HuH-7.5 (cell line): ENCODE data around the gene GALNT13.

Source experiments
- DNase-seq: peaks from one replicate; pipeline ENCODE4 v3.0.0; 2011; ENCODE audit warnings: low spot score

GALNT13 gene

GRCh38 chr2:154226931-154227330 is 355.2 kb downstream of the GALNT13 start:
- no peak for DNase-seq

GRCh38 chr2:154228566-154229280 is 357.0 kb downstream of the GALNT13 start:
- no peak for DNase-seq

GRCh38 chr2:154229966-154230365 is 358.2 kb downstream of the GALNT13 start:
- DNase-seq: no peak

DNA sequence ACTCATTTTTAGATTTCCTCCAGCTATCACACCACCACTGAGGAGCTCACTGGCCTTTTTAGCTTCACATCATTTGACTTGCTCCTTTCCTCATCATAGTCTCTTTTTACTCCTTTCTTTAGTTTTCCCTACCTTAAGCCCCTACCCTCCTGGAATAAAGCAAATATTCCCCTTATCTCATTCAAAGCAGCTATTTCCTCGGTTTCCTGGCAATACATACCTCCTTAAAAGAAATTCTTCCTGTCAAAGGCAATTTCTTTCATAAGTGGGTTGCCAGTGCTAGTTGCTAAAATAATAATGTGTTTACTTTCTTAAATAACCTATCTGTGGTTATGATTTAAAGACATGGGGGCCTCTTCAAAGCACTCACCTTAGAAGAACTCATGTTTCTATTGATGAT is 359.3 kb downstream of the GALNT13 start:
- DNase-seq: no peak

GRCh38 chr2:154233231-154233630 is 361.5 kb downstream of the GALNT13 start:
- no peak for DNase-seq

GRCh38 chr2:154238252-154238651 is 366.5 kb downstream of the GALNT13 start:
- DNase-seq: no peak

- DNase-seq: no peak
Measured at GRCh38 chr2:154240316-154240715, 368.6 kb downstream of the GALNT13 start.

DNA sequence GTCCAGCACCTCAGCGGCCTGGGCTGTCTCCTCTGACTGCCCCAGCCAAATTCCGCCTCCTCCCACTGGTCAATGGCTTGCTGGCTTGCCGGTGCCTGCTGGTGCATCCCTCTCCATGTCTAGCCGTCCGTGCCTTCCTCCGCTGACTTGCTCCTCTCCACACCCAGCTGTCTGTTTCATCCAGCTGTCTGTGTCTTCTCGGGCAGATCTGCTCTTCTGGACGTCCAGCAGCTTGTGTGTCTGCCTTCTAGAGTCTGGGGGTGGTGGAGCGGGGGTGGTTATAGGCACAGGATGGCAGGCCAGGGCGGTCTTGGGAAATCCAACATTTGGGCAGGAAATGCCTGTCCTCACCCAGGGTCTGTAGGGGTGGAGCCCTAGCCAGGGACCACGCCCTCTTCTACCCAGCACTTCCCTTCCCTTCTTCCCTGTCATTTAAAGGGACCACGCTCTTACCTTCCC is 369.2 kb downstream of the GALNT13 start:
- DNase-seq: no peak

GRCh38 chr2:154242687-154243086 is 371.0 kb downstream of the GALNT13 start:
- DNase-seq: no peak

GRCh38 chr2:154243685-154244084 is 372.0 kb downstream of the GALNT13 start:
- DNase-seq: no peak

- DNase-seq: no peak
Measured at GRCh38 chr2:154244932-154245331, 373.2 kb downstream of the GALNT13 start.

DNA sequence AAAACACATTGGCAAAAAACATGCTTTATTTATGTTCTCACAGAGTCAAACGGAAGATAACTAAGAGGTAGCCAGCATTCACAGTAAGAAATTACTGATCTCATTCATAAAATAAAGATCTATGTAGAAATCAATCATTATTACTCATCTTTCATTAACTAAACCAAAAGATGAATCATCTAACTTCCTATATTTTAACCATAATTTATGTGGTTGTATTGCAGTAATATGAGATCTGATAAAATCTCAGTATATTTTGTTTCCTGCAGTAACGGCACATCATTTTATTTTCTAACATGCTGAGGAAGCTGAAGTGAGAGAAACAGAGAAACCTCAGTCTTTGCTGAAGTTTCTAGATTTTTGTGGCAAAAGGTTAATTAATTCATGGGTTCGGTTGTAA is 375.8 kb downstream of the GALNT13 start:
- DNase-seq: no peak

DNA sequence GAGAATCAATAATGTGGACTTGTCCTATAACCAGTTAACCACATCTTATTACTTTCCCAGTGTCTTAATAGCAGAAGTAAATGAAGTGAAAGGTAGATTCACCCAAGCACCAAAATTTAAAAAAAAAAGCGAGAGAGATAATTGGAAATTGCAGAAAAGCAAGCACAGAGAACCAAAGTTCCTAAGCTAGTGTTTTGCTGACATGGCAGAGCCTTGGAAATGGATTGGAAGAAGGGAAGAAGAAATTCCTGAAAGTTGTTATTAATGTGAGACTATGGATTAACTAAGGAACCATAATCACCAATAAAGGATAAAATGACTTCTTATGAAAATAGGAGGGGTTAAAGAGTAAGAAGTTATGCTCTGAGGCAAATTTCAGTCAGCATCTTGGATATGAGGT is 384.4 kb downstream of the GALNT13 start:
- no peak for DNase-seq

DNA sequence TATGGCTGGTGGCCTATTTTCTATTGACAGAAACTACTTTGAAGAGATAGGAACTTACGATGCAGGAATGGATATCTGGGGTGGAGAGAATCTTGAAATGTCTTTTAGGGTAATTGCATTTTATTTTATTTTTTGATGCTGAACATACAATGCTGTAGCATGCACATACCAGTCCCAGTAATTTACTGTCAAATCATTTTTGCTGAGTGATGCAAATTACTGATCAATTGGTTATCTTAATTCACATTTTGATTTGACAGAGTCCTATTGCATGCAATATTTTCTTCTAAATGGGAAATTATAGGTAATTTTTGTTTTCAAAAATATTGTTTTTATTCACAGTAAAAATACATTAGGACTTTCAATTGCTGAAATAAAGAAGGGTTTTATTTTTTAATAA is 387.3 kb downstream of the GALNT13 start:
- no peak for DNase-seq

- DNase-seq: no peak
Measured at GRCh38 chr2:154261473-154262027, 389.8 kb downstream of the GALNT13 start.

- no peak for DNase-seq
Measured at GRCh38 chr2:154263206-154263605, 391.5 kb downstream of the GALNT13 start.

- DNase-seq: no peak
Measured at GRCh38 chr2:154264024-154264423, 392.3 kb downstream of the GALNT13 start.

DNA sequence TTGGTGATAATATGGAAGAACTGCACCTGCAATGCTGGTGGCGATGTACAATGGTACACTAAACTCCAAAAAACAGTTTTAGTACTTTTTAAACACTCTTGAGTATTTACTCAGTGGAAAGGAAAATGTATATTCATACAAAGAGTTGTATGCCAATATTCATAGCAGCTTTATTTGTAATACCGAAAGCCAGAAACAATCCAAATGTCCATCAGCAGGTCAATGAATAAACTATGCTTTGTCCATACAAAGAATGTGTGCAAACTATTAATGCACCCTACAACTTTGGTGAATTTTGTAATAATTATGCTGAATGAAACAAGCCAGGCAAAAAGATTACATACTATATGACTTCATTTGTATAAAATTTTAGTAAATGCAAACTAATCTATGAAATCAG is 396.3 kb downstream of the GALNT13 start:
- DNase-seq: no peak

GRCh38 chr2:154280543-154280942 is 408.8 kb downstream of the GALNT13 start:
- no peak for DNase-seq

DNA sequence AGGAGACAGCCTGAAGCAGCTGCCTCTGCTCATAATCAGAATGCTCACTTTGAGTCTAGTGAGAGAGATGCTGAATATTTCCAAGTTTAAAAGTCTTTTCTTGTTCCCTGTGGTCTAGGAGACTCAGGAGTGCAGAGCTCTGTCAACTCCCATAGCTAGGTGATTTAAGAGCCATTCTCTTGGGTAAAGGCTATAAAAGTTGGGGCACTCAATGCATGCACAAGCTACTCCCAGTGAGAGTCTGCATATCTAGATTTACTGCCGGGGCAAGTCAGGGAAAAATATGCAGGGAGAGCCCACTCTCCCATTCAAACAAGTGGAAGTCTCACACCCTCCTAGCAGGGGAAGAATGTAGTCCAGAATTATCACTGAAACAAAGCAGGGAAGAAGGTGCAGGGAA is 418.1 kb downstream of the GALNT13 start:
- no peak for DNase-seq

- DNase-seq: no peak
Measured at GRCh38 chr2:154291511-154291910, 419.8 kb downstream of the GALNT13 start.

DNA sequence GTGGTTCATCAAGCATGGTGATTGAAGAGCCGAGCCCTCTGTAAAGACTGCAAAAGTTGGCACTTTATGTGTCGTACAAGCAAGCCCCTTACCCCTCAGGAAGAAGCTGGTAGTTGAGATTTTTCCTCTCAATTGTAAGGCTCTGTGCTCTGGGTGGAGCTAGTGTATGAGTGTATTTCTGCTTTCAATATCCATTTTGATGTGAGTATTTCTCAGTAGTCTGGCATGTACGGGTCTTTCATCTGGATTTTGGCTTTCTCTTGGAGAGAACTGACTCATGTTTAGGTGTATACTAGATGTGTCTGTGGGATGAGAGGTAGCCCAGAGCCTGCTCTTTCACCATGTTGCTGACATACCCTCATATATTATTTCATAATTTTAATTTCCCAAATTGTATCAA is 420.2 kb downstream of the GALNT13 start:
- no peak for DNase-seq

- DNase-seq: no peak
Measured at GRCh38 chr2:154293864-154294263, 422.1 kb downstream of the GALNT13 start.
